A375 (cell line): ENCODE results near the gene RBM20. TPM values are rescaled to one million over a fixed set of nuclear protein-coding genes. Genes with fewer than 3 reads are reported as not detected.

Experiments used
- small RNA-seq: library from RNA; depleted of rRNA; stranded (forward); fragments of <200 nt; gene quantifications from one replicate; pipeline ENCODE3, GENCODE V24; 2014
- total RNA-seq: library from RNA; depleted of rRNA; stranded (reverse); fragments of >200 nt; shearing (Covaris generic); gene quantifications from 2 replicates; pipeline ENCODE4 v1.2.3, GENCODE V29; 2014; rRNA removed

The RBM20 gene
- 0.45 and 0.64 TPM in 2 replicates for total RNA-seq

DNA sequence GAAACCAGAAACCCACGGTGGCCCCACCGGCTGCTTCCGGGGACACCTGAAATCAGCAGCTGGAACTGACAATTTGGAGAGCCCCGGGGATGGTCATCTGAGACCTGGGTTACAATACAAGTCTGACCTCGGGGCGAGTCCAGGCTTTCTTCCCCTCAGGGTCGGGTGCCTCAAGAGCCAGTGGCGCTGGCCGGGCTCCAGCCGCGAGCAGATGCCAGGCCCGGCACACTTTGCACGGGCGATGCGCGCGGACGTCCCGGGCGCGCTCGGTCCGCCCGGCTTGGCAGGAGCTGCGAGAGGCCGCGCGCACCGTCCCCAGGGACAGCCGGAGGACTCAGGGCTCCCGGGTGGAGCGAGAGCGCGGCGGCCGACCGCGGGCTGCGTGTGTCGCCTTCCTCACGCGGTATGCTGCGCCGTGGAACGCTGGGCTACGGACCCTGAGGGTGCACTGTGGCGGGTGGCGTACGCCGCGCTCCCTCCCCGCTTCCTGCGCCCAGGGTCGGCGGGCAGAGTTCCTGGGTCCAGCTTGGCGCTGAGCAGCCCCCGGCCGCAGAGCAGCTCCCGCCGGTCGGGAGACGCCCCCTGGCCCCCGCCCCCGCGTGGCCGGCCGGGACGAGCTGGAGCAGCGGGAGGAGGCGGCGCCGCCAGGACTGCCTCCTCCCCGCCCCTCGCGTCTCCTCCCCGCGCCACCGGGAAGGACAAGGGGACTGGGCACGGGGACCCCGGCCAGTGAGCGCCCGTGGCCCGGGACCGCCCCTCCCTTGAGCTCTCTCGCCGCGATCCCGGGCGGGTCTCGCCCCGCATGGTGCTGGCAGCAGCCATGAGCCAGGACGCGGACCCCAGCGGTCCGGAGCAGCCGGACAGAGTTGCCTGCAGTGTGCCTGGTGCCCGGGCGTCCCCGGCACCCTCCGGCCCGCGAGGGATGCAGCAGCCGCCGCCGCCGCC is at the start of gene RBM20:
RBM20 (plus strand) TSS at position 684 of the 945 bp plus-strand sequence; CDS start at position 803, 119 bp downstream.

DNA sequence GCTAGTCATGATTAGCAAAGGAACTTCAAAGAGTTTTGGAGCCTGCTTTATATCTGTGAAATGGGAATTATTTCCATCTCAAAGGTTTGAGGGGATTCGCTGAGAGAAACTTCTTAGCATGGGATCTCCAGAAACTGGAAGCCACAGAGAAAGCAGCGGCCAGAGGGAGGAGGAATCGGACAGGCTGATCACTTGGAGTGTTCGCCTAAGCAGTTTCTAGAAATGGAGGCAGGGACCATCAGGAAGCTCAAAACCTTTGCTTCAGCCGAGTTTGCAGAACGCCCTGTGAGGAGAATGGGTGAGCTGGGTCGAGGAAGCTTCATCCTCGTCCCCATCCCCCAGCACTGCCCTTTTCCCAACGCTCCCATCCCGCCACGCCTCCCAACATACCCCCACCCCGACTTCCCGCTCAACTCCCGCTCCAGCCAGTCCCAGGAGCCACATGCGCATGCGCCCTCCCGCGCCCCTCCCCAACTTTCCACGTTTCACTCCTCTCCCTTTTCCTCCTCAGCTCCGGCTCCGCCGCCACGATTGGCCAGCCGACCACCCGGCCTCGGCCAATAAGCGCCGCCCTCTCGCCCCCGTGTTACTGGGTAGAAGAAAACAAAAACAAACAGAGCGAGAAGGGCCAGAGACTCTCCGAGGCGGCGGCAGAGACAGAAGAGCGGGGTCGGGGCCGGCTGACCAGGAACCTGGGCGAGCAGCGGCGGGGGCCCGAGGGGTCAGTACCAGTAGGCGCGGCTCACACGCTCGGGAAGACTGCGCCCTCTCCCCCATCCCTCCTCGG is 227.4 kb downstream of the RBM20 start, which contains the start of gene PDCD4:
PDCD4 (plus strand) TSS at position 631 of the 787 bp plus-strand sequence. CDS start 4,100 bp downstream, outside the sequence.

Small RNA genes lying within 50 kb of the gene (small RNA-seq; reads per million reads assigned to genes)
- gene RF00019: not detected
- gene RN7SKP288: not detected
- gene RNA5SP327: not detected

Other genes with a start within 250 kb of the RBM20 start
- 42.5 and 46.7 TPM in 2 replicates for gene DUSP5, start 146.4 kb upstream of the RBM20 start, total RNA-seq
- gene SMC3, start 76.6 kb upstream of the RBM20 start, total RNA-seq: 53.5 and 59.4 TPM in 2 replicates
- gene PDCD4, start 227.6 kb downstream of the RBM20 start, total RNA-seq: 77.1 and 77.2 TPM in 2 replicates